Suppressor macrophage (primary cell): ENCODE measurements around the gene FAM193A.
"Not testable (repeated sequence)": the region's sequence is repeated elsewhere in the genome, so short reads cannot be mapped to it uniquely, and the experiment has no call there.

ENCODE experiments used
- DNase-seq, 4 experiments: peaks; one replicate each; pipeline ENCODE4 v3.0.0-alpha.2; 2020 to 2022
- total RNA-seq, 17 experiments: gene quantifications; one replicate each; lab custom pipeline; 2026; ENCODE audit warnings: mixed read lengths in 6 of 17, inconsistent platforms in 3 of 17; lab: John Stamatoyannopoulos, UW

FAM193A gene
- total RNA-seq = 14.2 to 45.5 (median 27.1) reads per million in 17 experiments

DNA sequence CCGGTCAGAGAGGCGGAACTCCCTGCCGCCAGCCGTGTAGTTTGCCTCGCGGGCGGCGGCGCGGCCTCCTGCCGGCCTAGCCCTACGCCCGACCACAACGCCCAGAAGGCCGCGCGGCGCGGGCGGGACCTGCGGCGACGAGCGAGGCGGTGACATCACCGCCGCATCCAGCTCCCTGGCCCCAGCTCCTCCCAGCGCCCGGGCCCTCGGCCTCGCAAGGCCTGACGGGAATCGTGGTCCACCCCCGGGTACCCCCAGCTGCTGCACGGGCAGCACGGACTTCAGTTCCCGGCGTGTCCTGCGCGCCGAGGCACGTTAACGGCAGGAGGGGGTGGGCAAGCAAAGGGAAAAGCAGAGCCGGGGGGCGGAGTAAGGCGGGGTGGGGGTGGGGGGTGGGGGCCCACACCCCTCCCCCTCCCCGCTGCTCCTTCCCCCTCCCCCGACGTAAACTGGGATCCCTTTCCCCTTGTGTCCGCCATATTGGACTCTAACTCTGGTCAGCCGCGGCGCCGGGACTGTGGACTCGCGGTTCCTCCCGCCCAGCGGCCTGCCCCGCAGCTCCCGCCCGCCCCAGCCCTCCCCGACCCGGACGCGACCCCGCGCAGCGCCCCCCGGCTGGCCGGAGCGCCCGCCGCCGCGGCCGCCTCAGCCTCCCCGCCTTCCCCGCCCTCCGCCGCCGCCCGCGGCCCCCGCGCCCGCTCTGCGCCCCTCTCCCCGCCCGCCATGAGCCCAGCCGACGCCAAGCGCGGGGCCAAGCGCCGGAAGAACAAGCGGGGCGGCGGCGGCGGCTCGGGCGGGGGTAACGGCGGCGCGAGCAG is at the start of gene FAM193A:
Gene FAM193A (plus strand): TSS at position 455 of the 818 bp plus-strand sequence. CDS start 269 bp downstream, at position 724.
- peak; percentile 99 to 100 (median 100) for DNase-seq

- no peak for DNase-seq
Measured at GRCh38 chr4:2486981-2487380, 49.5 kb upstream of the FAM193A start.

- no peak for DNase-seq
Measured at GRCh38 chr4:2487632-2488031, 48.8 kb upstream of the FAM193A start.

DNA sequence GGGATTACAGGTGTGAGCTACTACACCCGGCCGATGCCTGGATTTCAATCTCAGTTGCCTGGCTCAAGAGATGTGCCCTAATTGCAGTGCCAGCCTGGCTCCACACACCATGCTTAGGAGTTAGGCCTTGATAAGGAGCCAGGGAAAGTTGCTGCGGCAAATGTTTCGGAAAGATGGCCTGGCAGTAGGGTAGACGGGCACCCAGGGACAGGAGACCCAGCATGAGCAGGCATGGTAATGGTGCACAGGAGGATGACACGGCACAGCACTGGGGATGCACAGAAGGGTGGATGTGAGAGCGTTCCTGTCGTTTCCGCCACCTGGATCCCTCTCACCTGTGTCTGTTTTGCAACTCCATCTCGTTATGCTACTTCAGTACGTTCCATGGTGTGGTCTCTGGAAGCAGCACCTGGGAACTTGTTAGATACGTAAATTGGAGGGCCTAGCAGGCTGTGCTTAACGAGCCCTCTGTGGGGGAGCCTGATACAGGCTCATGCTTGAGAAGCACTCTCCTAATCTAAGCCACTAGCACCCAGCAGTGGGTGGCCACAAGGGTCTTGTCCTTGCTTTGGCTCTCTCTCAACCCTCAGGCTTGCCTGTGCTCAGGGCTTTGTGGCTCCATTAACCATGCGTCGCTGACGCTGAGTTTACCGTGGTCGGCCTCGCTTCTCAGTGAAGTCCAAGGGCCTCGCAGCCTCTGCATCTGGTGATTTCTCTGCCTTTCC is 47.2 kb upstream of the FAM193A start:
- DNase-seq = no peak

- peak; percentile 11 to 52 (median 36) for DNase-seq
Measured at GRCh38 chr4:2489841-2490552, 46.5 kb upstream of the FAM193A start.

DNA sequence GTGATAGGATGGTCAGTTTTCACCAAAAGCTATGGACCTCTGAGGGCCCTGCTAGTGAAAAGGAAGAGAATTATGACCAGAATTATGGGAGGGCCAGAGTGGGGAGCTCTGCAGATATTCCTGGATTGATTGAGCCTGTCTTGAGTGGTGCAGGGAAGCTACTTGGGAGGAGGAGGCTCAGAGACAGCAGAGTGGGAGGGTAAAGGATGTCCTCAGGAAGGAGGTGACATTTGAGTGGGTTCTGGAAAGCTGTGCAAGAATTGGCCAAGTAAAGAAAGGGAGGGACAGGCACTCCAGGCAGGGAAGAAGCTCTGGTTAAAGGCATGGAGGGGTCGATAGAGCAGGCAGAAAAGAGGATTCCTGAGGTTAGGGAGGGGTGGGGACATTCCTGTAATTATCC is 43.5 kb upstream of the FAM193A start:
- peak in 2 of 4 experiments; percentile 20 to 41 for DNase-seq

DNA sequence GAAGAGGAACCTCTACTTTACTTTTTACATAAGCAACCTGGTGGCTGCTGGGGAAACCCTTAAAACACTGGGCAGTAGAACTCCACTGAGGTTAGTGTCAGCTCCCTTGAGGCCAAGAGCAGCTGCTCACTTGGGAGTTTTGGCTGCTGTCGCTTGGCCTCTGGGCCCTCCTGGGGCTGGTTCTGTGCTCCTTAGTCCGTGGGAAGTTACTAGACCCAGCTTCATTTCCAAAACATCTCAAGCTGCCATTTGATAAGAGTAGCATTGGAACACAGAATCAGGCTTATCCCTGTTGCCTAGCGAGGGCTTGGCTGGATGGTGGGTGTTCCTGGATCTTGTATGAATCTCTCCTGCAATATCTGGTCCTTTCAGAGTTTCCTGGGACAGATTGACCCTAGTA is 41.5 kb upstream of the FAM193A start:
- DNase-seq = no peak

DNA sequence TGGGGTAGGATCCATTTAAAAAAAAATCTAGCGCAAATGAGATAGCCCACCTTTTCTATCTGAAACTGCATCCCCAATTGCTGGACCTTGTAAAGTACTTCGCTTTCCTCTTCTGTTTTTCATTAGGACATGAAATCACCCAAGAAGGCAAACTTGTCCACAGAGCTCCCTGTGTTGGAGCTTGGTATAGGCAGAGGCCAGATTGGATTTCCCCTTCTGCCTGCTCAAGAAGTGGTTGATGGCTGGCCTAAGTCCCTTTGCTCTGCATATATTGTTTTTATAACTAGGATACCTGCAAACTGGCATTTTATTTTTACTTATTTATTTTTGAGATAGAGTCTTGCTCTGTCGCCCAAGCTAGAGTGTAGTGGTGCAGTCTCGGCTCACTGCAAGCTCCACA is 39.1 kb upstream of the FAM193A start:
- peak; percentile 14 to 30 (median 20) for DNase-seq

DNA sequence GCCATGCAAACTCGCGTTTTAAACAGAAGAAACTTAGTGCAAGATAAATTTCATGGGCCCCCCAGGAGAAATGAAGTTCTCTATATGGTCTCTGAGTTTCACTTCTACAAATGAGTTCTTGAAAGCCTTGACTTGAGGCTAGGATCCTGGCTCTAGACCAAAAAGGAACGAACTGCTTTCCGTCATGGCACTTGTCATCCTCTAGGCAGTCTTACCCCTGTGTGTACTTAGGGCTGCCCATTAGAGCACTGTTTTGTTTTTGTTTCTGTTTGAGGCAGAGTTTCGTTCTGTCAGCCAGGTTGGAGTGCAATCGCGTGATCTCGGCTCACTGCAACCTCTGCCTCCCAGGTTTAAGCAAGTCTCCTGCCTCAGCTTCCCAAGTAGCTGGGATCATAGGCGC is 38.5 kb upstream of the FAM193A start:
- DNase-seq = peak; percentile 80 to 91 (median 87)

DNA sequence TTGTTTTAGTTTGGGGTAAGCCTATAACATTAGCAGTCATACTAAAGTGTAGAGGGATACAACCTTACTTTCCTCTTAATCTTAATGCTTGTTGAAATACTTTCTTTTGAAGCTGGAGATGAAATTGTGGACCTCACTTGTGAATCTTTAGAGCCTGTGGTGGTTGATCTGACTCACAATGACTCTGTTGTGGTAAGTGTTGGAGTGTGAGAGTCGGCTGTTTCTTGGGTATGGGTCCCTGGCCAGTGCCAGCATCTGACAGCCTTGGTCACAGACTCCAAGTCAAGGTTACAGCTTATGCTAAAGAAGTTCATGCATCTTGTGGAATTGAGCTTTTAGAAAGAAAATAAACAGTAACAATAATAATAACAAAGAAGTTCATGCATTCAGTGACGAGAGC is 35.9 kb upstream of the FAM193A start:
- no peak for DNase-seq

- DNase-seq = no peak
Measured at GRCh38 chr4:2501034-2501594, 35.3 kb upstream of the FAM193A start.

- no peak for DNase-seq
Measured at GRCh38 chr4:2503809-2504208, 32.6 kb upstream of the FAM193A start.

GRCh38 chr4:2507259-2507658 is 29.2 kb upstream of the FAM193A start:
- no peak for DNase-seq

DNA sequence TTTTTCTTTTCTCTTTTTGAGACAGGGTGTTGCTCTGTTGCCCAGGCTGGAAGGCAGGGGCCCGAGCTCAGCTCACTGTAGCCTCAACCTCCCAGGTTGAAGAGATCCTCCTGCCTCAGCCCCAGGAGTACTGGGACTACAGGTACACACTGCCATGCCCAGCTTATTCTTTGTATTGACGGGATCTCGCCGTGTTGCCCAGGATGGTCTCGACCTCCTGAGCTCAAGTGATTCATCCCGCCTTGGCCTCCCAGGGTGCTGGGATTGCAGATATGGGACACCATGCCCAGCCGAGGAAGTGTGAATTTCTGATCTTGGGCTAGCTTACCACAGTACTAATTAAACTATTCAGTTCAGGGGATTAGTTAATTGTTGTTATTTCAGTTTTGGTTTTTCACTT is 28.6 kb upstream of the FAM193A start:
- DNase-seq = no peak

DNA sequence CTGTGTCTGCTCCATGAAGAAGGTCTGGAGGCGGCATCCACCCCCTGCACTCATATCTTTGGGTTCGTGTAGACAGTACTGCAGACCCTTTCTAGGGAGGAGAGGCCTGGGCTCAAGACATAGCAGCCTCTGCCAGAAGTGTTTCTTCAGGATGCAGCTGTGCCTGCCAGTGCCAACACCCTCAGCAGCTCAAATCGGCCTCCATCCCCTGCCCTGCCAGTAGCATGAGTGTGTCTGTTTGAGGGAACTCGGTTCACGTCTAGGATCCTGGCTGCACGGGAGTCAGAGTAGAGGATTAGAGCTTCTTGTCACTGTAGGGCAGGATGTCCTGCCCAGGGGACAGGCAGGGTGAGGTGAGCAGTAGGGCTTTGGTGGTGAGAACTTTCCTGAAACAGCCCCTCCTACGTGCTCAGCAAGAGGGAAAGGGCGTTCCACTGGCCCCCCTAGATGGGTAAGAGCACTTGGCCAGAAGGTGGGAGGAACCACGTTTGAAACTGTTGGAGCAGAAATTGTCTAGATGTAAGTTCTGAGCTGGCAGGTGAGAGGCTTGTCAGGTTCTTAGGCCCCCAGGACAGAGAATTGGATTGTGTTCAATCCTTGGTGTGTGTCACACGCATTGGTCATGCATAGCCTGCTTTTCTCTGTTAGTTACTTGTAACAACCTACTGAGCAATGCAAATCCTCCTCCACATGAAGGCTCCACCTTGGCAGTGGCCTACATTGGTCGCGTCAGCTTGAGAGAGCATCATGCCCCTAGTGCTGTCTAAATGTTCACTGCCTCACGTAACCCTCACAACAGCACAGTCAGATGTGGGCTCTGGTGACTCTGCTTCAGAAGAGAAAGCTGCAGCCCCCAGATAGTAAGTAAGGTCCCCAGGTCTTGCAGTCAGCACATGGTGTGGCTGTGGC is 25.8 kb upstream of the FAM193A start:
- DNase-seq = no peak

- DNase-seq = no peak
Measured at GRCh38 chr4:2511645-2512131, 24.8 kb upstream of the FAM193A start.

GRCh38 chr4:2512396-2513135 is 23.9 kb upstream of the FAM193A start:
- DNase-seq = no peak

- not testable (repeated sequence) for DNase-seq
Measured at GRCh38 chr4:2514193-2514592, 22.3 kb upstream of the FAM193A start.

DNA sequence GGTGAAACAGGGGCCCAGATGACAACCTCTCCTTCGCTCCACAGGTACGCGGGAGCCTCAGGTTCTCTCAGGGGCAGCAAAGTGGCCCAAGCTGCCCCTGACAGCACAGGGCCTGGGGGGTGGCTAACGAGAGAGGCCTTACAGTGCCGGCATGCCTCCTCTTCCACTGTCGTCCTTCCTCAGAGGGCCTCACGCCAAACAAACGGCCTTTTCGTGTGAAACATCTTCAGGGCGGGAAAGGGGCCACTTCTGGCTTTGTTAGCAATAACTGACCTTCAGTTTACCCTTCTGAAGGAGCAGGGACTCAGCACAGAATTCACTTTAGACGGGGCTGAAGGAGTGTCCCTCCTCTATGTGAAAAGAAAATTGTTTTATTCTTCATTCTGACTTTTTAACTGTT is 21.5 kb upstream of the FAM193A start:
- not testable (repeated sequence) for DNase-seq

GRCh38 chr4:2515830-2516550 is 20.5 kb upstream of the FAM193A start:
- no peak for DNase-seq
